Fibroblast of gingiva (primary cell): Measurements from ENCODE around the gene GNPDA1.
A peak's percentile ranks its signal among the peaks of the same experiment; 100 is the strongest.

Source experiments
- DNase-seq: peaks from one replicate; pipeline ENCODE4 v3.0.0-alpha.2; 2011; ENCODE audit warnings: low read depth

Gene GNPDA1

GRCh38 chr5:142023836-142024235, 11.0 kb upstream of the GNPDA1 start:
- DNase-seq = no peak

- no peak for DNase-seq
These were observed 7.4 kb upstream of the GNPDA1 start for GRCh38 chr5:142020122-142020659.

GRCh38 chr5:142017832-142018427, 5.1 kb upstream of the GNPDA1 start:
- no peak for DNase-seq

GRCh38 chr5:142016556-142016955, 3.7 kb upstream of the GNPDA1 start:
- no peak for DNase-seq

- DNase-seq = no peak
These were observed 3.1 kb upstream of the GNPDA1 start for GRCh38 chr5:142015781-142016533.

GRCh38 chr5:142014911-142015584, 2.2 kb upstream of the GNPDA1 start:
- peak; percentile 38 for DNase-seq

GRCh38 chr5:142013734-142014521, 1.1 kb upstream of the GNPDA1 start:
- DNase-seq = peak; percentile 58

GRCh38 chr5:142012186-142012785, 541 bp downstream of the GNPDA1 start:
- no peak for DNase-seq

- no peak for DNase-seq
These were observed 1.1 kb downstream of the GNPDA1 start for GRCh38 chr5:142011572-142012185.

GRCh38 chr5:142009886-142010285, 2.9 kb downstream of the GNPDA1 start:
- no peak for DNase-seq

GRCh38 chr5:142008813-142009212, 4.0 kb downstream of the GNPDA1 start:
- DNase-seq = no peak

GRCh38 chr5:142007237-142007544, 5.6 kb downstream of the GNPDA1 start:
- DNase-seq = no peak

GRCh38 chr5:142006363-142007236, 6.2 kb downstream of the GNPDA1 start:
- DNase-seq = no peak

- DNase-seq = no peak
These were observed 9.5 kb downstream of the GNPDA1 start for GRCh38 chr5:142003266-142003800.

GRCh38 chr5:142000704-142001484, 11.9 kb downstream of the GNPDA1 start:
- no peak for DNase-seq

GRCh38 chr5:142000173-142000572, 12.7 kb downstream of the GNPDA1 start:
- no peak for DNase-seq

GRCh38 chr5:141997358-141997960, 15.4 kb downstream of the GNPDA1 start:
- no peak for DNase-seq

GRCh38 chr5:141995656-141996055, 17.2 kb downstream of the GNPDA1 start:
- no peak for DNase-seq
